Neural cell (in vitro differentiated cells): ENCODE measurements around the gene TMEM238L. TPM values are rescaled to one million over a fixed set of nuclear protein-coding genes. Genes with fewer than 3 reads are reported as not detected.

Source experiments
- H2AFZ ChIP-seq: fragments of 200-600, 300-800 bp; sonication (generic), shearing (Covaris generic); 2 replicates; pipeline ENCODE4 v1.6.0; 2014; ENCODE audit warnings: low read depth, mild to moderate bottlenecking, antibody characterized with exemption, low read length, moderate library complexity
- H3F3A ChIP-seq: fragments of 200-600 bp; shearing (Covaris generic); 2 replicates; pipeline ENCODE4 v1.6.1; 2016; ENCODE audit warnings: mild to moderate bottlenecking, moderate library complexity, mixed read lengths, antibody characterized with exemption, low read length; ENCODE audit not compliant: insufficient read depth, poor library complexity, severe bottlenecking
- H3K27ac ChIP-seq: fragments of 200-600, 300-800 bp; sonication (generic), shearing (Covaris generic); 2 replicates; pipeline ENCODE4 v1.5.1; 2014; ENCODE audit warnings: mild to moderate bottlenecking, low read length, moderate library complexity
- H3K27me3 ChIP-seq: fragments of 300-800, 200-600 bp; sonication (generic), shearing (Covaris generic); 2 replicates; pipeline ENCODE4 v1.6.0; 2014; ENCODE audit warnings: mild to moderate bottlenecking, low read depth, low read length, moderate library complexity; ENCODE audit not compliant: insufficient read depth
- H3K36me3 ChIP-seq: fragments of 300-800, 200-600 bp; sonication (generic), shearing (Covaris generic); 2 replicates; pipeline ENCODE4 v1.5.1; 2014; ENCODE audit warnings: mild to moderate bottlenecking, antibody characterized with exemption, low read length, moderate library complexity; ENCODE audit not compliant: insufficient read depth
- H3K4me2 ChIP-seq: fragments of 300-800, 200-600 bp; sonication (generic), shearing (Covaris generic); 2 replicates; pipeline ENCODE4 v1.6.0; 2014; ENCODE audit warnings: mild to moderate bottlenecking, low read length
- H3K4me3 ChIP-seq: fragments of 300-800, 200-600 bp; sonication (generic), shearing (Covaris generic); 2 replicates; pipeline ENCODE4 v1.5.1; 2014; ENCODE audit warnings: mild to moderate bottlenecking, low read length, moderate library complexity
- H3K79me2 ChIP-seq: fragments of 200-600 bp; shearing (Covaris generic); replicated peaks from 2 replicates; pipeline ENCODE4 v1.6.0; 2014; ENCODE audit warnings: mild to moderate bottlenecking, low read length, moderate library complexity; ENCODE audit not compliant: insufficient read depth
- H3K9ac ChIP-seq: fragments of 300-800, 200-600 bp; sonication (generic), shearing (Covaris generic); 2 replicates; pipeline ENCODE4 v1.6.1; 2016; ENCODE audit warnings: mild to moderate bottlenecking, low read length, mixed read lengths
- H3K9me2 ChIP-seq: fragments of 200-600 bp; shearing (Covaris generic); 2 replicates; pipeline ENCODE4 v1.6.1; 2016; ENCODE audit warnings: mild to moderate bottlenecking, low read length, mixed read lengths; ENCODE audit not compliant: insufficient read depth
- H3K9me3 ChIP-seq: fragments of 200-600, 300-800 bp; sonication (generic), shearing (Covaris generic); 2 replicates; pipeline ENCODE4 v1.6.1; 2016; ENCODE audit warnings: mild to moderate bottlenecking, mixed run types, low read length, moderate library complexity, mixed read lengths
- H4K20me1 ChIP-seq: fragments of 200-600 bp; shearing (Covaris generic); 2 replicates; pipeline ENCODE4 v1.6.1; 2016; ENCODE audit warnings: mild to moderate bottlenecking, mixed run types; ENCODE audit not compliant: insufficient read depth
- CTCF ChIP-seq: fragments of 450-650 bp; IDR thresholded peaks from 2 replicates; pipeline ENCODE4 v1.5.1; 2014; ENCODE audit warnings: antibody characterized with exemption, mild to moderate bottlenecking, moderate library complexity; ENCODE audit not compliant: poor library complexity, severe bottlenecking
- EP300 ChIP-seq: fragments of 450-650 bp; conservative IDR thresholded peaks from 2 replicates; pipeline ENCODE4 v1.6.1; 2014; ENCODE audit warnings: antibody characterized with exemption, mild to moderate bottlenecking, moderate library complexity; ENCODE audit not compliant: poor library complexity, severe bottlenecking
- EZH2 ChIP-seq: fragments of 200-600, 300-800 bp; shearing (Covaris generic), sonication (generic); IDR thresholded peaks from 2 replicates; pipeline ENCODE4 v1.6.1; 2014; ENCODE audit warnings: antibody characterized with exemption, low read length, borderline replicate concordance, mild to moderate bottlenecking; ENCODE audit not compliant: insufficient read depth, poor library complexity, severe bottlenecking
- MXI1 ChIP-seq: fragments of 450-650 bp; conservative IDR thresholded peaks from 2 replicates; pipeline ENCODE4 v1.6.1; 2014; ENCODE audit warnings: antibody characterized with exemption, mild to moderate bottlenecking; ENCODE audit not compliant: poor library complexity, severe bottlenecking
- POLR2AphosphoS5 ChIP-seq: IDR thresholded peaks from 2 replicates; pipeline ENCODE4 v1.6.1; 2012
- RAD21 ChIP-seq: fragments of 450-650 bp; conservative IDR thresholded peaks from 2 replicates; pipeline ENCODE4 v1.6.1; 2014; ENCODE audit warnings: antibody characterized with exemption, mild to moderate bottlenecking, moderate library complexity
- SMC3 ChIP-seq: fragments of 450-650 bp; conservative IDR thresholded peaks from 2 replicates; pipeline ENCODE4 v1.6.1; 2014; ENCODE audit warnings: antibody characterized with exemption, mild to moderate bottlenecking, moderate library complexity; ENCODE audit not compliant: poor library complexity
- TAF1 ChIP-seq: IDR thresholded peaks from 2 replicates; pipeline ENCODE4 v1.6.1; 2012; ENCODE audit warnings: low read depth
- polyA plus RNA-seq: library from polyadenylated mRNA; depleted of rRNA; stranded (reverse); fragments of >200 nt; gene quantifications from 2 replicates; pipeline ENCODE4 v1.2.3, GENCODE V29; 2014
- TF ChIP-seq, protein P1 (sequence below): IDR thresholded peaks from 2 replicates; pipeline ENCODE4 v1.6.1; 2012; ENCODE audit warnings: borderline replicate concordance

Gene TMEM238L
- polyA plus RNA-seq, 1 donor from 2014 or later, result not detected

- Histone ChIP-seq H3K79me2 (no peaks in the 10 kb centered on the region), H4K20me1 (no peaks in the 10 kb centered on the region), H3K4me2 (no peak overlapping the region), H3F3A (peaks cover 5% of the 10 kb centered on the region), H3K4me3 (no peak overlapping the region), H3K27me3 (no peaks in the 10 kb centered on the region), H3K9ac (no peak overlapping the region), H3K36me3 (no peaks in the 10 kb centered on the region), H3K27ac (no peak overlapping the region), H2AFZ (no peak overlapping the region), H3K9me3 (no peaks in the 10 kb centered on the region), H3K9me2 (no peaks in the 10 kb centered on the region)
- TF ChIP-seq MXI1 (no peak), RAD21 (no peak), EP300 (no peak), POLR2AphosphoS5 (no peak)
Observed at GRCh38 chr17:10769840-10770239, 34.1 kb downstream of the TMEM238L start.

DNA sequence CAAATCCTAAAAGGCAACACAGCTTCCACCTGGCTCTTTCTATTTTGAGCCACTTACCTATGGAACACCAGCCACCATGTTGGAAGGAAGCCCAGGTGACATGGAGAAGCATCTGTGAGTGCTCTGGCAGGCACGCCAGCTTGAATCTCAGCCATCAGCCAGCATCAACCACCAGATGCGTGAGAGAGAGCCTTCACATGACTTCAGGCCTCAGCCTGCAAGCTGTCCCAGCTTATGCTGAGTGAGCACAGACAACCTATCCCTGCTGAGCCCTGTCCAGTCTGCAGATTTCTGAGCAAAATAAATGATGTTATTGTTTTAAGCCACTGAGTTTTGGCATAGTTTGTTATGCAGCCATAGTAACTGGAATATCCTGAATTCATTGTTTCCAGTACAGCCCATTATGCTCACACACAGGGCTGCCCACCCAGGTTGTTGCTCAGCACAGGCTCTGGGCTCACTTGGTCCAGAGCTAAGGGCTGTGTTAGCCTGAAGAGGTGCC, 35.1 kb downstream of the TMEM238L start:
- Histone ChIP-seq H3K79me2 (no peaks in the 10 kb centered on the region), H3K9me2 (no peaks in the 10 kb centered on the region), H3K4me3 (no peak overlapping the region), H3F3A (peaks cover 5% of the 10 kb centered on the region), H3K9me3 (no peaks in the 10 kb centered on the region), H4K20me1 (no peaks in the 10 kb centered on the region), H3K36me3 (no peaks in the 10 kb centered on the region), H3K27me3 (no peaks in the 10 kb centered on the region), H3K9ac (no peak overlapping the region), H3K27ac (no peak overlapping the region), H3K4me2 (no peak overlapping the region), H2AFZ (no peak overlapping the region)
- TF ChIP-seq POLR2AphosphoS5 (no peak), MXI1 (no peak), EZH2 (no peak), EP300 (no peak), SMC3 (no peak), RAD21 (no peak), TAF1 (no peak), CTCF (no peak)
- TF ChIP-seq, protein P1, sequence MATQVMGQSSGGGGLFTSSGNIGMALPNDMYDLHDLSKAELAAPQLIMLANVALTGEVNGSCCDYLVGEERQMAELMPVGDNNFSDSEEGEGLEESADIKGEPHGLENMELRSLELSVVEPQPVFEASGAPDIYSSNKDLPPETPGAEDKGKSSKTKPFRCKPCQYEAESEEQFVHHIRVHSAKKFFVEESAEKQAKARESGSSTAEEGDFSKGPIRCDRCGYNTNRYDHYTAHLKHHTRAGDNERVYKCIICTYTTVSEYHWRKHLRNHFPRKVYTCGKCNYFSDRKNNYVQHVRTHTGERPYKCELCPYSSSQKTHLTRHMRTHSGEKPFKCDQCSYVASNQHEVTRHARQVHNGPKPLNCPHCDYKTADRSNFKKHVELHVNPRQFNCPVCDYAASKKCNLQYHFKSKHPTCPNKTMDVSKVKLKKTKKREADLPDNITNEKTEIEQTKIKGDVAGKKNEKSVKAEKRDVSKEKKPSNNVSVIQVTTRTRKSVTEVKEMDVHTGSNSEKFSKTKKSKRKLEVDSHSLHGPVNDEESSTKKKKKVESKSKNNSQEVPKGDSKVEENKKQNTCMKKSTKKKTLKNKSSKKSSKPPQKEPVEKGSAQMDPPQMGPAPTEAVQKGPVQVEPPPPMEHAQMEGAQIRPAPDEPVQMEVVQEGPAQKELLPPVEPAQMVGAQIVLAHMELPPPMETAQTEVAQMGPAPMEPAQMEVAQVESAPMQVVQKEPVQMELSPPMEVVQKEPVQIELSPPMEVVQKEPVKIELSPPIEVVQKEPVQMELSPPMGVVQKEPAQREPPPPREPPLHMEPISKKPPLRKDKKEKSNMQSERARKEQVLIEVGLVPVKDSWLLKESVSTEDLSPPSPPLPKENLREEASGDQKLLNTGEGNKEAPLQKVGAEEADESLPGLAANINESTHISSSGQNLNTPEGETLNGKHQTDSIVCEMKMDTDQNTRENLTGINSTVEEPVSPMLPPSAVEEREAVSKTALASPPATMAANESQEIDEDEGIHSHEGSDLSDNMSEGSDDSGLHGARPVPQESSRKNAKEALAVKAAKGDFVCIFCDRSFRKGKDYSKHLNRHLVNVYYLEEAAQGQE, result no peak

DNA sequence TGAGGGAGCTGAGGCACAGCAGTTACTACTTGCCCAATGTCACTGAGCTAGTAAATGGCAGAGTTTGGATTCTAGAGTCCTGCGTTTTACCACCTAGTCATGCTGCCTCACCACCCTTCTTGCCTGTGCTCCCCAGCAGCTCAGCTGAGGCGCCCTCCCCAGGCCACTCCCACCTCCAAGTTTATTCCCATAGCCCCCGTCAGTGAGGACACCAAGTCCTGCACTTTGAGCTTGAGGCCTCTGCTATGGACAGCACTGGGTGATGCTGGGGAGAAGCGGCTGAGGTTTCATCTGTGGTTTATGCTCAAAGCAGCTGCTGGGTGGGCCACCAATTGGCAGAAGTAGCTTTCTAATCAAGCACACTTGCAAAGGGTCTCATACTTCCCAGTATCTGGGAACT, 36.7 kb downstream of the TMEM238L start:
- no peak for TF ChIP-seq MXI1
- TF ChIP-seq EZH2, result no peak
- no peak for TF ChIP-seq POLR2AphosphoS5
- TF ChIP-seq, protein P1, result no peak
- no peak for TF ChIP-seq TAF1
- TF ChIP-seq RAD21, result no peak
- no peak for TF ChIP-seq SMC3
- TF ChIP-seq CTCF, result no peak
- TF ChIP-seq EP300, result no peak
- no peak overlapping the region for H3K9ac ChIP-seq
- H4K20me1 ChIP-seq, result no peaks in the 10 kb centered on the region
- H3K9me2 ChIP-seq, result no peaks in the 10 kb centered on the region
- H2AFZ ChIP-seq, result no peak overlapping the region
- H3K4me3 ChIP-seq, result no peak overlapping the region
- no peaks in the 10 kb centered on the region for H3K79me2 ChIP-seq
- H3K4me2 ChIP-seq, result no peak overlapping the region
- no peaks in the 10 kb centered on the region for H3K36me3 ChIP-seq
- H3K27me3 ChIP-seq, result no peaks in the 10 kb centered on the region
- H3F3A ChIP-seq, result peaks cover 3% of the 10 kb centered on the region
- no peak overlapping the region for H3K27ac ChIP-seq
- no peaks in the 10 kb centered on the region for H3K9me3 ChIP-seq
